Suprapubic skin (tissue), 4 donors: ENCODE data around the gene COL18A1. TPM values are rescaled to one million over a fixed set of nuclear protein-coding genes. Genes with fewer than 3 reads are reported as not detected.

Experiments
- DNase-seq, 2 donors: peaks; one replicate each; pipeline ENCODE4 v3.0.0-alpha.2; 2019; ENCODE audit warnings: low spot score in 2 of 2
- H3K27ac ChIP-seq: fragments of 200-600 bp; sonication (generic); one replicate; pipeline ENCODE4 v1.5.1; 2019
- H3K27me3 ChIP-seq: fragments of 200-600 bp; sonication (generic); one replicate; pipeline ENCODE4 v1.5.1; 2019
- H3K36me3 ChIP-seq: fragments of 200-600 bp; sonication (generic); one replicate; pipeline ENCODE4 v1.5.1; 2019
- H3K4me1 ChIP-seq: fragments of 200-600 bp; sonication (generic); one replicate; pipeline ENCODE4 v1.5.1; 2019
- H3K4me3 ChIP-seq: fragments of 200-600 bp; sonication (generic); one replicate; pipeline ENCODE4 v1.5.1; 2019; ENCODE audit warnings: mild to moderate bottlenecking
- H3K9me3 ChIP-seq: fragments of 200-600 bp; sonication (generic); one replicate; pipeline ENCODE4 v1.5.1; 2019
- EP300 ChIP-seq: sonication (generic); formaldehyde crosslinking; IDR thresholded peaks from one replicate; pipeline ENCODE4 v1.6.1; 2017; ENCODE audit warnings: antibody characterized with exemption
- POLR2A ChIP-seq, 2 donors: fragments of 450-650 bp; IDR thresholded peaks; one replicate each; pipeline ENCODE4 v1.6.1; 2017; ENCODE audit warnings: antibody characterized with exemption in 2 of 2, mild to moderate bottlenecking in 2 of 2, moderate library complexity in 2 of 2
- POLR2AphosphoS5 ChIP-seq, 3 donors: sonication (generic); formaldehyde crosslinking; IDR thresholded peaks; one replicate each; pipeline ENCODE4 v1.6.1; 2017; ENCODE audit warnings: antibody characterized with exemption in 3 of 3
- WGBS: methylation state at CpG from one replicate; pipeline ENCODE4 v1.1.5; 2018; 5-methylcytosine and 5-hydroxymethylcytosine counted together
- total RNA-seq, 4 donors: library from RNA; depleted of rRNA; stranded (reverse); fragments of >200 nt; gene quantifications; one replicate each; pipeline ENCODE4 v1.1.0, GENCODE V29; 2016
- TF ChIP-seq, protein P1 (sequence below), 2 donors: fragments of 200-600 bp in 1 of 2; fragments of 450-650 bp in 1 of 2; sonication (generic) in 1 of 2; IDR thresholded peaks; one replicate each; pipeline ENCODE4 v1.5.1; 2016 to 2019; ENCODE audit warnings: antibody characterized with exemption in 2 of 2, mild to moderate bottlenecking in 1 of 2, moderate library complexity in 1 of 2

Gene COL18A1
- total RNA-seq, 4 donors from 2014 or later, result 71.9 to 157 (median 101) TPM

- Histone ChIP-seq H3K36me3 (peaks cover 43% of the 10 kb centered on the region), H3K27me3 (no peaks in the 10 kb centered on the region), H3K27ac (peak overlapping the region; percentile 0), H3K4me3 (no peak overlapping the region), H3K9me3 (no peaks in the 10 kb centered on the region), H3K4me1 (no peaks in the 10 kb centered on the region)
- TF ChIP-seq EP300 (no peak), POLR2A (IDR thresholded peaks at IDR 0.05) (no peak), POLR2AphosphoS5 (IDR thresholded peaks at IDR 0.05) (no peak)
- TF ChIP-seq, protein P1, sequence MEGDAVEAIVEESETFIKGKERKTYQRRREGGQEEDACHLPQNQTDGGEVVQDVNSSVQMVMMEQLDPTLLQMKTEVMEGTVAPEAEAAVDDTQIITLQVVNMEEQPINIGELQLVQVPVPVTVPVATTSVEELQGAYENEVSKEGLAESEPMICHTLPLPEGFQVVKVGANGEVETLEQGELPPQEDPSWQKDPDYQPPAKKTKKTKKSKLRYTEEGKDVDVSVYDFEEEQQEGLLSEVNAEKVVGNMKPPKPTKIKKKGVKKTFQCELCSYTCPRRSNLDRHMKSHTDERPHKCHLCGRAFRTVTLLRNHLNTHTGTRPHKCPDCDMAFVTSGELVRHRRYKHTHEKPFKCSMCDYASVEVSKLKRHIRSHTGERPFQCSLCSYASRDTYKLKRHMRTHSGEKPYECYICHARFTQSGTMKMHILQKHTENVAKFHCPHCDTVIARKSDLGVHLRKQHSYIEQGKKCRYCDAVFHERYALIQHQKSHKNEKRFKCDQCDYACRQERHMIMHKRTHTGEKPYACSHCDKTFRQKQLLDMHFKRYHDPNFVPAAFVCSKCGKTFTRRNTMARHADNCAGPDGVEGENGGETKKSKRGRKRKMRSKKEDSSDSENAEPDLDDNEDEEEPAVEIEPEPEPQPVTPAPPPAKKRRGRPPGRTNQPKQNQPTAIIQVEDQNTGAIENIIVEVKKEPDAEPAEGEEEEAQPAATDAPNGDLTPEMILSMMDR (IDR thresholded peaks at IDR 0.05), result no peak
- DNase-seq, result peak; percentile 34 to 72
- WGBS, result 82% methylated on average over 6 of the region's 11 CpGs
These were observed 108.9 kb downstream of the COL18A1 start for GRCh38 chr21:45513741-45514310.

DNA sequence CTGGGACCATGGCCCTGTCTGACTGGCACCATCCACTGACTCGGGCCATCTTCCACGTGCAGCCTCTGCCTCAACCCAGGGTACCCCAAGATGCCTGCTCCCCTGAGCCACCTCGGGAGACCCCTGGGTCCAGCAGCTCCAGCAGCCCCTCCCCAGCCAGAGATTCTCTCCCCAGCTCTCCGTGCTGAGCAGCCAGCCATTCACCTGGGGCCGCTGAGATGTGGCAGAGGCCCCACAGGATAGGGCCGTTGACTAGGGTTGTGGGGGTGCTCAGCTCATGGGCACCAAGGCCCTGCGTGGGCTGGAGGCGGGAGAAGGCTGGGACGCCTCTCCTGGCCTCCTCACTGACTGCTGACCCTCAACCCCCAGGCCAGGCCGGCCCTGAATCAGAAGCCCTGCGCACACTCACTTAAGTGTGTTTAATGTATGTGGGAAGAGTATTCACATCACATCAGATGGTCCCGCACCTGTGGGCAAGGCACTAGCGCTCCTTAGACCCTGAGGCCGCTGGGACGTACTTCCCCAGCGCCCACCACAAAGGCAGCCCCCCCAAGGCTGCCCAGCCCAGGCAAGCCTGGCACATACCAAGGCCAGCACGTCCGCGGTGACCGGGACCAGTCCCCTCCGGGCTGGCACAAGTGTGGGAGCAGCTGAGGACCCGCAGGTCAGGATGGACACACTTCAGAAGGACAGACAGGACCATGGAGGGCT lies 109.5 kb downstream of the COL18A1 start:
- WGBS, result 86% methylated on average over 9 of the region's 22 CpGs
- peak overlapping the region; percentile 0 for H3K27ac ChIP-seq
- H3K9me3 ChIP-seq, result no peaks in the 10 kb centered on the region
- no peak overlapping the region for H3K4me3 ChIP-seq
- H3K4me1 ChIP-seq, result no peaks in the 10 kb centered on the region
- peak; percentile 49 to 71 for DNase-seq
- peaks cover 38% of the 10 kb centered on the region for H3K36me3 ChIP-seq
- H3K27me3 ChIP-seq, result no peaks in the 10 kb centered on the region
- TF ChIP-seq POLR2AphosphoS5 (IDR thresholded peaks at IDR 0.05) (no peak), EP300 (no peak), POLR2A (IDR thresholded peaks at IDR 0.05) (no peak)
- TF ChIP-seq, protein P1 (IDR thresholded peaks at IDR 0.05), result no peak

DNA sequence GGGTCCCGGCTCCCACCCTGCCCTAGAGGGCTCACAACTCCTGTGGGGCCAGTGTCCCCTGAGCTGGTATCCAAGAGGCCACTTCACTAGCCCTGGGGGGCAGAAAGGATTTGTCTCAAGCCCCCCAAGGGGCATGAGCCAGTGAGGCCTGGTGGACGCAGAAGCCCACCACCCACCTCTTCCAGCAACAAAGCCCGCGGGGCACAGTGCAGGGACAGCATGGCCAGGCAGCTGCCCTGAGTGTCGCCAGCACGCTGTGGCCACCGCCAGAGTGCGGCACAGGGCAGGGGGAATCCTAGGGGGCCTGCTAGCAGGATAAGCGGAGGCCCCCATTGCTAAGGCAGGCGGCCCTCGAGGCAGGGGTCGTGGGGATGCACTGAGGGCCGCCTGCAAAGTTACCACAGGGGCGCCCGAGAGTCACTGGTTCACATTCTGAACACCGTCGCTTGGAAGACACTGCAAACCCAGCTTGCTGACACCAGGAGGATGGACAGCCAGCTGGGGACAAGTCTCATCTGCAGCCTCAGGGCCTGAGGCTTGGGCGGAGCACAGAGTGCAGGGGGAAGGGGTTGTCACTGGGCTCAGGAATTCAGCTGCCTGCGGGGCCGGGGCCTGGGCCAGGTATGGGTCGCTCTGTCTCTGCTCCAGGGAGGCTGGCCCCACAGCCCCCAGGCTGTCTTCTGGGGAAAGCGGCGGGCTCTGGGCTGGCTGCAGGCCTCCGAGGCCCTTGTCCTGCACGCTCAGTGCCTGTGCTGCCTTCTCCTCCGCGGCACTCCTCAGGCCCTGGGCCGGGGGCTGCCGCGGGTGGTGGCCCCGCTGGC lies 110.5 kb downstream of the COL18A1 start:
- no peak overlapping the region for H3K27ac ChIP-seq
- 93% methylated on average over 14 of the region's 31 CpGs for WGBS
- peaks cover 28% of the 10 kb centered on the region for H3K36me3 ChIP-seq
- peak; percentile 56 to 75 for DNase-seq
- TF ChIP-seq POLR2A (IDR thresholded peaks at IDR 0.05), result no peak
- TF ChIP-seq EP300, result no peak
- TF ChIP-seq, protein P1 (IDR thresholded peaks at IDR 0.05), result no peak
- no peak for TF ChIP-seq POLR2AphosphoS5 (IDR thresholded peaks at IDR 0.05)
- H3K9me3 ChIP-seq, result no peaks in the 10 kb centered on the region
- no peaks in the 10 kb centered on the region for H3K4me1 ChIP-seq
- no peak overlapping the region for H3K4me3 ChIP-seq
- no peaks in the 10 kb centered on the region for H3K27me3 ChIP-seq

- H3K9me3 ChIP-seq, result no peaks in the 10 kb centered on the region
- no peak overlapping the region for H3K4me3 ChIP-seq
- DNase-seq, result peak; percentile 54 to 69
- peaks cover 24% of the 10 kb centered on the region for H3K36me3 ChIP-seq
- H3K27ac ChIP-seq, result no peak overlapping the region
- H3K27me3 ChIP-seq, result no peaks in the 10 kb centered on the region
- 96% methylated on average over 4 of the region's 21 CpGs for WGBS
- no peaks in the 10 kb centered on the region for H3K4me1 ChIP-seq
- TF ChIP-seq EP300, result no peak
- no peak for TF ChIP-seq POLR2A (IDR thresholded peaks at IDR 0.05)
- TF ChIP-seq, protein P1 (IDR thresholded peaks at IDR 0.05), result no peak
- no peak for TF ChIP-seq POLR2AphosphoS5 (IDR thresholded peaks at IDR 0.05)
These were observed 111.2 kb downstream of the COL18A1 start for GRCh38 chr21:45516071-45516670.
